ENCODE measurements around the gene DUSP9.

DNA sequence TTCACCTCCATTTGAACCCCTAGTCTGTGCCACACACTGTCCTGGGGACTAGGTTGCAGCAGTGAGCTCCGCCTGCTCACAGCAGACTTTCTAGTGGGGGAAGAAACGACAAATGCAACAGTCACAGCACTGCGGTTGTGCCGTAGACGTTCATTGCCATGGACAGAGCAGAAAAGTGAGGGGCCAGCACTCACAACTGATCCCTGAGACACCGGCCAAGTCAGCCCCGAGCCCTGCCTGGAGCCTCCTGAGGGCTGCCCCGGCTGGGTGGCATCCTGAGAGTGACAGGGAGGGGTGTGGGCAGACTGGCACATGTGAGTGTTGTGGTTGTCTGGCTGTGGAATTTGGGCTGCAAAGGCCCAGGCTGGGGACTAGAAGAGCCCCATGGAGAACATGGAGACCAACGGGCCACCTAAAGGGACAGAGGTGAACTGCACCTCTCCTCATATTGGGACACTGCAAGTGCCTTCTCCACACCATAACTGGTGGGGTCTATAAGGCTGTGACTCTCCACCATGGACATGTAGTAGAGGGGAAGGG lies 4.6 kb downstream of the DUSP9 start:
- peak; percentile 20 to 46 for TF ChIP-seq CTCF (conservative IDR thresholded peaks at IDR 0.05 in 1 of 2, IDR thresholded peaks at IDR 0.05 in 1 of 2; ENCODE audit: extremely low read depth in 1 of 2, insufficient read depth in 1 of 2, low read depth in 1 of 2, low read length in 2 of 2)
- no peak for TF ChIP-seq EZH2 (IDR thresholded peaks at IDR 0.05; ENCODE audit: borderline replicate concordance, low read length)
